AML-193 (cell line): Measurements from ENCODE around the gene INKA2.

ENCODE experiments used
- DNase-seq, 2 experiments: peaks; one replicate each; lab custom pipeline; 2025; lab: John Stamatoyannopoulos, UW

The INKA2 gene

GRCh38 chr1:111739194-111739924 lies at the start of gene INKA2:
INKA2 (minus strand) TSS chr1:111739395; CDS start chr1:111739242, 153 bp downstream.
- peak; percentile 78 to 85 for DNase-seq

GRCh38 chr1:111786669-111787207 lies 47.5 kb upstream of the INKA2 start:
- no peak for DNase-seq

- no peak for DNase-seq
Observed at GRCh38 chr1:111784273-111784901, 45.2 kb upstream of the INKA2 start.

GRCh38 chr1:111779546-111779945 lies 40.4 kb upstream of the INKA2 start:
- DNase-seq: no peak

GRCh38 chr1:111778541-111779051 lies 39.4 kb upstream of the INKA2 start:
- DNase-seq: no peak

- no peak for DNase-seq
Observed at GRCh38 chr1:111778066-111778465, 38.9 kb upstream of the INKA2 start.

GRCh38 chr1:111777301-111777700 lies 38.1 kb upstream of the INKA2 start:
- no peak for DNase-seq

GRCh38 chr1:111776861-111777260 lies 37.7 kb upstream of the INKA2 start:
- no peak for DNase-seq

- DNase-seq: no peak
Observed at GRCh38 chr1:111776391-111776790, 37.2 kb upstream of the INKA2 start.

- no peak for DNase-seq
Observed at GRCh38 chr1:111775966-111776365, 36.8 kb upstream of the INKA2 start.

- DNase-seq: no peak
Observed at GRCh38 chr1:111770916-111771315, 31.7 kb upstream of the INKA2 start.

- peak; percentile 67 to 83 for DNase-seq
Observed at GRCh38 chr1:111769517-111770146, 30.4 kb upstream of the INKA2 start.

GRCh38 chr1:111768625-111769024 lies 29.4 kb upstream of the INKA2 start:
- DNase-seq: no peak

- DNase-seq: no peak
Observed at GRCh38 chr1:111768023-111768422, 28.8 kb upstream of the INKA2 start.

- DNase-seq: no peak
Observed at GRCh38 chr1:111762332-111762731, 23.1 kb upstream of the INKA2 start.

GRCh38 chr1:111761717-111762116 lies 22.5 kb upstream of the INKA2 start:
- DNase-seq: no peak

GRCh38 chr1:111758373-111758772 lies 19.2 kb upstream of the INKA2 start:
- DNase-seq: peak; percentile 52

- DNase-seq: no peak
Observed at GRCh38 chr1:111756124-111756513, 16.9 kb upstream of the INKA2 start.

GRCh38 chr1:111755331-111756123 lies 16.3 kb upstream of the INKA2 start, which contains the start of gene DDX20:
DDX20 (plus strand) TSS chr1:111755901; CDS start chr1:111755925, 24 bp downstream.
- DNase-seq: peak; percentile 96 to 99

- DNase-seq: peak; percentile 20 to 46
Observed at GRCh38 chr1:111754984-111755330, 15.8 kb upstream of the INKA2 start.

- no peak for DNase-seq
Observed at GRCh38 chr1:111751906-111752575, 12.8 kb upstream of the INKA2 start.
